ENCODE results near the gene MSH6.
"Not testable (repeated sequence)": the region's sequence is repeated elsewhere in the genome, so short reads cannot be mapped to it uniquely, and the experiment has no call there.

The MSH6 gene

GRCh38 chr2:47853067-47853777, 70.3 kb downstream of the MSH6 start:
- not testable (repeated sequence) for DNase-seq

All from stimulated activated CD4-positive, alpha-beta T cell treated with anti-CD3 and anti-CD28 coated beads, Interleukin-12 subunit alpha, Interleukin-12 subunit beta, amount 100 ng/mL, for 4 hours (primary cell).